ENCODE results near the gene MKRN2OS. TPM values are rescaled to one million over a fixed set of nuclear protein-coding genes. Genes with fewer than 3 reads are reported as not detected.

Gene MKRN2OS
- total RNA-seq, 1 experiment from 2014 or later, result 2.1 TPM

DNA sequence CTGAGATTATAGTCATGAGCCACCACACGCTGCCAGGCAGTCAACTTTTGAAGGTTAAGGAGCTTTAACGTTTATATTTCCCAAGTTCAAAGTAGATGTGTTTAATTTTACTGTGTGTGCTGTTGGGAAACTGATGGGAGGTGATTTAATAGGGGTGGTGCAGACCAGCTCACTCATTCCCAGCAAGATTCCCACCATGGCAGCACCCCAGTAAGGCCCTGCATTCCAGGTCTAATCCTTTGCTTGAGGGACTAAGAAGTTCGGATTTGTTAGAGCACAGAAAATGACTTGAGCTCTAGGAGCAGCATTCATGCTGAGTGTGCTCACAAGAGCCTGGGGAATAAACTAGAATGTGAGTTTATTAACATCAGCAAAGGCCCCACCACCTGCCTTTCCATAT lies 35.8 kb downstream of the MKRN2OS start:
- TF ChIP-seq CTCF (IDR thresholded peaks at IDR 0.05; ENCODE audit: unreplicated experiment), result no peak
- peaks cover 30% of the 10 kb centered on the region for H3K36me3 Mint-ChIP-seq (ENCODE audit: insufficient read depth, unreplicated experiment)
- no peaks in the 10 kb centered on the region for H3K27me3 Mint-ChIP-seq (ENCODE audit: unreplicated experiment)
- CTCF ChIA-PET, result interaction anchor here (1.2 kb wide), 1 partner anchor 36 kb away, joined by 5 read pairs; the partner anchor contains the start of gene MKRN2OS
- H3K27ac Mint-ChIP-seq (ENCODE audit: unreplicated experiment), result no peak overlapping the region
- H3K9me3 Mint-ChIP-seq (ENCODE audit: low read depth, unreplicated experiment), result no peaks in the 10 kb centered on the region
- intact Hi-C loops (cut with micrococcal nuclease; ENCODE audit: unreplicated experiment), result no loop called here
- BruUV-seq (replicated peaks), result no TSS peak
- H3K4me1 Mint-ChIP-seq (ENCODE audit: low read depth, unreplicated experiment), result peaks cover 8% of the 10 kb centered on the region
- no peak for DNase-seq
- no peak overlapping the region for H3K4me3 Mint-ChIP-seq (ENCODE audit: low read depth, unreplicated experiment)

GRCh38 chr3:12508291-12508700 lies 37.0 kb downstream of the MKRN2OS start:
- DNase-seq, result no peak
- Mint-ChIP-seq H3K27me3 (ENCODE audit: unreplicated experiment) (no peaks in the 10 kb centered on the region), H3K27ac (ENCODE audit: unreplicated experiment) (no peak overlapping the region), H3K4me3 (ENCODE audit: low read depth, unreplicated experiment) (no peak overlapping the region), H3K4me1 (ENCODE audit: low read depth, unreplicated experiment) (peaks cover 8% of the 10 kb centered on the region), H3K36me3 (ENCODE audit: insufficient read depth, unreplicated experiment) (peaks cover 30% of the 10 kb centered on the region), H3K9me3 (ENCODE audit: low read depth, unreplicated experiment) (no peaks in the 10 kb centered on the region)
- intact Hi-C loops (cut with micrococcal nuclease; ENCODE audit: unreplicated experiment), result no loop called here
- CTCF ChIA-PET, result interaction anchor here (0.7 to 1.2 kb wide), 2 partner anchors 38 to 491 kb away, joined by 3 to 5 read pairs; partner anchors contain the start of gene MKRN2OS
- no peak for TF ChIP-seq CTCF (IDR thresholded peaks at IDR 0.05; ENCODE audit: unreplicated experiment)
- no TSS peak for BruUV-seq (replicated peaks)

GRCh38 chr3:12507591-12508281 lies 37.6 kb downstream of the MKRN2OS start:
- no peak for DNase-seq
- Mint-ChIP-seq H3K9me3 (ENCODE audit: low read depth, unreplicated experiment) (no peaks in the 10 kb centered on the region), H3K36me3 (ENCODE audit: insufficient read depth, unreplicated experiment) (peaks cover 36% of the 10 kb centered on the region), H3K4me1 (ENCODE audit: low read depth, unreplicated experiment) (peaks cover 8% of the 10 kb centered on the region), H3K27ac (ENCODE audit: unreplicated experiment) (no peak overlapping the region), H3K27me3 (ENCODE audit: unreplicated experiment) (no peaks in the 10 kb centered on the region), H3K4me3 (ENCODE audit: low read depth, unreplicated experiment) (no peak overlapping the region)
- no peak for TF ChIP-seq CTCF (IDR thresholded peaks at IDR 0.05; ENCODE audit: unreplicated experiment)
- CTCF ChIA-PET, result no interaction called here
- no TSS peak for BruUV-seq (replicated peaks)
- intact Hi-C loops (cut with micrococcal nuclease; ENCODE audit: unreplicated experiment), result no loop called here

GRCh38 chr3:12506201-12506709 lies 39.0 kb downstream of the MKRN2OS start:
- Mint-ChIP-seq H3K27ac (ENCODE audit: unreplicated experiment) (no peak overlapping the region), H3K27me3 (ENCODE audit: unreplicated experiment) (no peaks in the 10 kb centered on the region), H3K4me1 (ENCODE audit: low read depth, unreplicated experiment) (peaks cover 8% of the 10 kb centered on the region), H3K36me3 (ENCODE audit: insufficient read depth, unreplicated experiment) (peaks cover 38% of the 10 kb centered on the region), H3K4me3 (ENCODE audit: low read depth, unreplicated experiment) (no peak overlapping the region), H3K9me3 (ENCODE audit: low read depth, unreplicated experiment) (no peaks in the 10 kb centered on the region)
- no TSS peak for BruUV-seq (replicated peaks)
- no peak for TF ChIP-seq CTCF (IDR thresholded peaks at IDR 0.05; ENCODE audit: unreplicated experiment)
- intact Hi-C loops (cut with micrococcal nuclease; ENCODE audit: unreplicated experiment), result no loop called here
- CTCF ChIA-PET, result interaction anchor here (0.7 kb wide), 1 partner anchor 108 kb away, joined by 4 read pairs; no protein-coding TSS in a partner anchor
- DNase-seq, result no peak
